GM18907 (cell line): ENCODE results near the gene MECP2.

Experiments used
- ATAC-seq: cut with Tn5 transposase; IDR thresholded peaks from one replicate; pipeline ENCODE4 v1.9.1; 2021; ENCODE audit warnings: mild to moderate bottlenecking, moderate library complexity; ENCODE audit not compliant: unreplicated experiment

The MECP2 gene

DNA sequence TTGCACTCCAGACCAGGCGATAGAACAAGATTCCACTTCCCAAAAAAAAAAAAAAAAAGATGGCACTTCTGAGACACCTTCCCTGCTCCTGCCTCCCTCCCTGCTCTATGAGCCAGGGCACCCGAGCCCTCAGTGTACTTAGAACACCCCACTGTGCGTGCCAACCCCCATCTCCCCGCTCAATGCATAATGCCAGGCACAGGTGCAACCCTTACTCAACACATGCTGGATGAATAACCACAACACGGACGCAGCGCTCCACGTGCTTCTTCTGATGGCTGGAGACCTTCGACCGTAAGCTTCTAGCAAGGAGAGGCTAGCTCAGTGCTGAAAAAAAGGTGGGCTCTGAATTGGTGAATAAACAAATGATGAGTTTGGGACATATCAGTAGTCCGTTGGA is 57.9 kb downstream of the MECP2 start:
- no peak for ATAC-seq

DNA sequence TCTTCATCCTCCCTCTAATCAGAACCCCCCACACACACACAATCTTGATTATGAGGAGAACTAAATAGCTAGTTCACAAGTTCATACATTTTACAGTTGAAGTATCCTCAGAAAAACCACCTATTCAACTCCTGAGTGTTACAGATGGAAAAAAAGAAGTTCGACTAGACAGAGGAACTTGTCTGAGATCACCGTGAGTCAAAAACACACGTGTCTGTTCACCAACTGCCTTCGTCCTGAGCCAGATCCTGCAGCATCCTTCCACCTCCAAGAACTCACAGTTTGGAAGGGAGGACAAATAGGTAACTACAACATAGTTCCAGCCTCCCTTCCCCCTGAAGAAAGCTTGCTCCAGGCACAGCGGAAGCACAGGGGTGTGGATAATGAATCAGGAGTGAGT is 58.9 kb downstream of the MECP2 start:
- no peak for ATAC-seq

DNA sequence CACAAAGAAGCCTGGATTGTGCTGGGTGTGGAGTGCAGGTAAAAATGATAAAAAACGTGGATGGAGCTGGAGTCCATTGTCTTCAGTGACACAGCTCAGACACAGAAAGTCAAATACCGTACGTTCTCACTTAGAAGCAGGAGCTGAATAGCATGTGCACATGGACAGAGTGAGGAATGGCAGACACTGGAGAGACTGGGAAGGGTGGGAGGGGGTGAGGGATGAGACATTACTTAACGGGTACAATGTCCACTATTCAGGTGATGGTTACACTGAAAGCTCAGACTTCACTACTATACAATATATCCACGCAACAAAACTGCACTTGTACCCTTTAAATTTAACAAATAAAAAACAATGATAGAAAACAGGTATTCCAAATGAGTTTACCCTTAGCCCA is 59.8 kb downstream of the MECP2 start:
- ATAC-seq, result no peak

DNA sequence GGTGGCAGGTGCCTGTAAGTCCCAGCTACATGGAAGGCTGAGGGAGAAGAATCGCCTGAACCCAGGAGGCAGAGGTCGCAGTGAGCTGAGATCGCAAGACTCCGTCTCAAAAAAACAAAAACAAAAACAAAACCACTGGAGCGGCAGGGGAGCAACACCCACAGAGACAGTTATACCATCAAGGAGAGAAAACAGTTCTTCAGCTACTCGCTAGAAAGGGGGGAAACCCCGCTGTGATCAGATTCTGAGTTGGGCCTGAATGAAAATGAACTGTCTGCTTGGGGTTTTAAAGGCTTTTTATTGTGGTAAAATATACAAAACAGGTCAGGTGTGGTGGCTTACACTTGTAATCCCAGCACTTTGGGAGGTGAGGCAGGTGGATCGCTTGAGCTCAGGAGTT is 61.0 kb downstream of the MECP2 start:
- no peak for ATAC-seq

DNA sequence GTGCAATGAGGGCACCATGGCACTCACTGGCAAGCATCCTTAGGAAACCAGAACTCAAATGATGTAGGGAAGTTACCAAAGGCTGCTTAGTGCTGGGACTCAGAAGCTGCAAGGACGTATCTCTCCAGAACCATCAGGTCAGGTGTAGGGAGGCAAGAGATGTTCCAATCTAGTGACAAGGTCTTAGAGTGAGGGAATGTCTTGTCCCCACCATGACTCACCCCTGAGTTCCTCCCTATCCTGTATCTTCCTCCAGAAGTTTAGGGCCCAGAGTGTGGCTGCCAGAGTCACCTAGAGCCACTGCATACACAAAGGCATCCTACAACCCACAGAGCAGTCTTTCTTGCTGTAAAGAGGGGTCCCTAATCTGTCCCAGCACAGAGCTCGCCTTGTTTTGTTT is 63.7 kb downstream of the MECP2 start:
- ATAC-seq, result no peak

DNA sequence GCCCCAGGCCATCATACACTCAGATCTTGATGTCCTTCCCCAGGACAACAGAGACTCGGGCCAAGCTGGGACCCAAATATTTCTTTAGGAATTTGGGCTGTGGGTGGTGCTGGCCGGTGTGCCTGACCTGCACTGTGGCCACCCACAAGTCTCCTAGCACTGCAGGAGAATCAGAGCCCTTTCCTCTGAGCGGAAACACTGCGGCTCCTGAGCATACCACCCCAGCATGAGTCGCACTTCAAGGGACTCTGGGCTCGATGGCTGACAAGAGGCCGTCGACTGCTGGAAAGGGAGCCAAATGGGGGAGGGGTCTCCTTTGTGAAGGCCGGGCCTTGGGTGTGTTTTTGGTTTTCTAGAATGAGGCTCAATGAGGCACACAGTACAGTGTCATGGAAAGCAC is 64.9 kb downstream of the MECP2 start:
- no peak for ATAC-seq

DNA sequence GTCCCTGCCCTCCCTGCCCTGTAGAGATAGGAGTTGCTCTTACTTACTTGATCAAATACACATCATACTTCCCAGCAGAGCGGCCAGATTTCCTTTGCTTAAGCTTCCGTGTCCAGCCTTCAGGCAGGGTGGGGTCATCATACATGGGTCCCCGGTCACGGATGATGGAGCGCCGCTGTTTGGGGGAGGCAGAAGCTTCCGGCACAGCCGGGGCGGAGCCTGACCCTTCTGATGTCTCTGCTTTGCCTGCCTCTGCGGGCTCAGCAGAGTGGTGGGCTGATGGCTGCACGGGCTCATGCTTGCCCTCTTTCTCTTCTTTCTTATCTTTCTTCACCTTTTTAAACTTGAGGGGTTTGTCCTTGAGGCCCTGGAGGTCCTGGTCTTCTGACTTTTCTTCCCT is 65.4 kb downstream of the MECP2 start:
- no peak for ATAC-seq

DNA sequence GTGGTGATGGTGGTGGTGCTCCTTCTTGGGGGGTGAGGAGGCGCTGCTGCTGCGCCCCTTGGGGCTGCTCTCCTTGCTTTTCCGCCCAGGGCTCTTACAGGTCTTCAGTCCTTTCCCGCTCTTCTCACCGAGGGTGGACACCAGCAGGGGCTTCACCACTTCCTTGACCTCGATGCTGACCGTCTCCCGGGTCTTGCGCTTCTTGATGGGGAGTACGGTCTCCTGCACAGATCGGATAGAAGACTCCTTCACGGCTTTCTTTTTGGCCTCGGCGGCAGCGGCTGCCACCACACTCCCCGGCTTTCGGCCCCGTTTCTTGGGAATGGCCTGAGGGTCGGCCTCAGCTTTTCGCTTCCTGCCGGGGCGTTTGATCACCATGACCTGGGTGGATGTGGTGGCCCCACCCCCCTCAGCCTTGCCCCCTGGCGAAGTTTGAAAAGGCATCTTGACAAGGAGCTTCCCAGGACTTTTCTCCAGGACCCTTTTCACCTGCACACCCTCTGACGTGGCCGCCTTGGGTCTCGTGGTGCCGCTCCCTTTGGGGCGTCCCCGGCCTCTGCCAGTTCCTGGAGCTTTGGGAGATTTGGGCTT is 66.7 kb downstream of the MECP2 start:
- ATAC-seq, result no peak

DNA sequence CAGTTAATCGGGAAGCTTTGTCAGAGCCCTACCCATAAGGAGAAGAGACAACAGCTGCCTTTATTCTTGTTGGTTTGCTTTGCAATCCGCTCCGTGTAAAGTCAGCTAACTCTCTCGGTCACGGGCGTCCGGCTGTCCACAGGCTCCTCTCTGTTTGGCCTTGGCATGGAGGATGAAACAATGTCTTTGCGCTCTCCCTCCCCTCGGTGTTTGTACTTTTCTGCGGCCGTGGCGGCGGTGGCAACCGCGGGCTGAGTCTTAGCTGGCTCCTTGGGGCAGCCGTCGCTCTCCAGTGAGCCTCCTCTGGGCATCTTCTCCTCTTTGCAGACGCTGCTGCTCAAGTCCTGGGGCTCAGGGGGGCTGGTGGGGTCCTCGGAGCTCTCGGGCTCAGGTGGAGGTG is 67.3 kb downstream of the MECP2 start:
- ATAC-seq, result no peak

DNA sequence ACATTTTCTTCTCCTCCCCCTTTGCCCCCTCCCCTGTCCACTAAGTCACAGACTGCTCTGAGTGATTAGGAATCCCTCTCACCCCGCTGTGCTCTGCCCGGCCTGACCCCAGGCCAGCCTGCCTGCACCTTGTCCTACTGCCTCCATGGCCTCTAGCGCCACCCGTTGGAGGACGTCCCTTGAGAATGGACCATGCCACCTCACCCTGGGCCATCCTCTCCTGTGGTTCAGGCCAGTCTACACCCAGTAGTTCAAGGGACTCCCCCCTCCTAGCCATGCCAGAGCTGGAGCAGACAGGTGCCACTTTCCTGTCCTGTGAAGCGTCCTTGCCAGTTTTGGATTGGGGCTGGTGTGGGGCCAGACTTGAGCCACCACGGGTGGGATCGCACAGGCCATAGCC is 68.1 kb downstream of the MECP2 start:
- ATAC-seq, result no peak

DNA sequence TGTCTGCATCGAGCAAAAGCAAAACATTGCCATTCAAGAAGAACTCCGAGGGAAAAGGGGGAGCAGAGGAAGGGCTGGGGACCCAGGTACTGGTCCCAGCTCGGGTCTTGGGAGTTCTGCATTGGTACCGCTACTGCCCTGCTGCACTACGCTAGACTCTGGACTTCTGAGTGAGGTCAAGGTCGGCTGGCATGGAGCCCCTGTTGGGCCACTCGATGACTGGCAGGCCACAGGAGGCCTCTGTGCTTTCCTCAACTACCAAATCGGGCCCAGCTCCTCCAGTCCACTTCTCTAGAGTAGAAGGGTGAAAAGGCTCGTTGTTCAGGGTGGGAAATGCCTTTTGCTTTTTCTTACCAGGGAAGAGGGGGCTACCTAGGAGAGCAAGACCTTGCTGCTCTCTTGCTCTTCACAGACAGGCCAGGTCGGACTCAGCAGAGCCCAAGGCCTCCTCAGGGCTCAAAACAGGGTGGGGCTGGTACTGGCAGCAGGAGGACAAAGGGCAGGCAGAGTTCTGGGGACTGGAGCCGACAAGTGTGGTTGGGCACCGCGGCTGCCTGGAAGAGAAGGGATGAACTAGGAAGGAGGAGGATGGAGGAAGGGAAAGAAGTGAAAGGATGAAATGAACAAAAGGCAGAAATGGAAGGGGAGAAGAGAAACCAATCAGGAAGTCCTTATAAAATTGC is 68.9 kb downstream of the MECP2 start:
- no peak for ATAC-seq

DNA sequence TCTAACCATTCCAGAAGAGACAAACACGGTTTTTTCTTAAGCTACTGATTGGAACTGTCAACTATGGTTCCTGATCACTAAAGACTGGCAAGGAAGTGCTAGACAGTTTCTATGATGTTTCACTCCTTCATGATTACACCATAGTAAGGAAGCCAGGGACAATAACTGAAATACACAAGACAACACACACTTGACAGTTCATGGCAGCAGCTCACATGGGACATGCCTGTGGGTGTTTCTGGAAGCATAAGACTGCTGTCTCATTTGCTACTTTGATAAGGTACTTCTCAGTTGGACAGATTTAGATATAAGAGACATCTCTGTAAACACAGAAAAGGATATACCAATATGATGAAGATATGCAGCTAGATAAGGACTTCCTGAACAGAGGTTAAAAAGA is 69.5 kb downstream of the MECP2 start:
- no peak for ATAC-seq

DNA sequence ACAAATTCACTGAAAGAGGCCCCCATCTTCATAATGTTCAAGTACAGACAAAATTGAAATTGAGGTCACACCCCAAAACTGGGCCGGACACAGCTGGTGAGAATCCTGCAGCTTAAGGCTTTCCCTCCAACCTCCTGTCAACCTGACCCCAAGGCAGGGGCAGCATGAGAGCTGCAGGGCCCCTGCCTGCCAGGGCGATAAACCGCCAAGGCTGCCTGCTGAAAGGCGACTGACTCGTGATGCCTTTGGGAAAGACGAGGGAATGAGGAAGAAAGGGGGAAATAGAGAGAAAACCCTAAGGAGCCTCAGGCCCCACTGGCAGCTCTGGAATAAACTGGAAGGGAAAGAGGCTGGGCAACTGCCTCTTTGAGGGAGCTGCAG is 70.5 kb downstream of the MECP2 start:
- ATAC-seq, result no peak

DNA sequence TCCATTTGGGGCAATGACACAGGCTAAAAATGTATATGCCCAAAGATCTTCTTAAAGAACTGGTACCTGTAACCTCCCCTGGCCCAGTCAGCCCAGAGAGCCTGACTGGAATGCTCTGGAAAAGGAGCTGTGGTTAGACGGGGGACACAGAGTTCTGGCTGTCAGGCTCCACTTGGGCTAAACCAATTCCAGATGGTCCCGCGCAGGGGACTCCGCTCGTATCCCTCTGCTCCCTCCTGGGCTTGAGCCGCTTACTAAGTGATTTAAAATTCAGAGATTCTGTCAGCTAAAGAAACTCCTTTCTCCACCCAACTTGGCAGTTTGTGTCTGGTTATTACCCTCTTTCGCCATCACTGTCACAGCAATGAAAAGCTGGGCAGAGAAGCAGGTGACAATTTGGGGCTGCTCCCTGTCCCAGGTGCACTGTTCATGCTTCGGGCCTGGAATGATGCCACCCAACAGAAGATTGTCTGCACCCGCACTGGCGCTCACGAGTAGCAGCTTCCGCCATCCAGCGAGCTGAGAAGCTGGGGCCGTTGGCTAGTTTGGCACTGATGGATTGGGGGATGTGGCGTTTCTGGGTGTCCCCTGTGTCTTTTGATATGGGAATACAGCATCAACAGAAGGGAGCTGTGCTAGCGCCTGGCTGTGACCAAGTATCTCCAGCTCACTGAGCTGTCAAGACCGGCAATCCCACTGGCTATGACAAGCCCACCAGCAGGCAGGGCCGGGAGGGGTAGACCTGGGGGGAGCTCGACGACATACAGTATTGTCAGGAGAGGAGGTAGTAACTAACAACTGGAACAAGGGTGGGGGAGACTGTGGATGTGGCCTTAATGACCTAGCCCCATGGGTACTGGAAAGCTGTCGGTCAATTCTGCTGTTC is 71.1 kb downstream of the MECP2 start:
- ATAC-seq, result no peak

DNA sequence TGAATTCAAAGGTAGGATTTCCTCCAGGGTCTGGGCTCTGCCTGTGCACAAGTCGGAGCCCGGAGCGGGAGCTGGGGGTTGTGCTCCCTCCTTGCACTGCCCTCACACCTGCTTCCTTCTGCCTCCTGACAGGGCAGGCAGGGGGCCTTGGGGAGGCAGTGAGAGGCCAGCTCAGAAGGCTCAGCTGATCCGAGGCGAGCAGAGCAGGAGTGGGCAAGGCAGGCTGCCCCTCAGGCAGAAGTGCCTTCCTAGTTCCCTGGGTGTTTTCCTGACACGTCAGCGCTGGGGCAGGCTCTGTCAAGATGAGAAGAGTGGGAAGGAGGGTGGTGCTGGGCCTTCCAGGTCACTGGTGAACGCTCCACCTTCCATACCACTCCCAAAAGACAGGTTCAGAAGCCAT is 72.3 kb downstream of the MECP2 start:
- no peak for ATAC-seq

DNA sequence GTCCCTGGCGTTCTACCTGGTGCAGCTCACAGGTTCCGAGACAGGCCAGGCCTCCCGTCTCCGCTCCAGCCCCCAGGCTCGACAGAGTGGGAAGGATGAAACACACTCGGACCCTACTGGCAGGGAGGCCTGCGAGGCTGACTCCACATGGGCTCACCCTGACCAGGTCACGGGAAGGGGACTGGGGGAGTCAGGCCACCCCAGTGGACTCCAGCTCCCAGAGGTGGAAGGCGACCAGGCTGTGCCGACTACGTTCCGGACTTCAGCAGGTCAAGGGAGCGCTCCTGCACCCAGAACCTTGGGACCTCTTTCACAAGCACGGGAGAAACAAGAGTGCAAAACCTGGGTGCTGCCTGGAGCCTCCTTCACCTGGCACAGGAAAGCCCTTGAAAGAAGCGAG is 73.2 kb downstream of the MECP2 start:
- ATAC-seq, result no peak

DNA sequence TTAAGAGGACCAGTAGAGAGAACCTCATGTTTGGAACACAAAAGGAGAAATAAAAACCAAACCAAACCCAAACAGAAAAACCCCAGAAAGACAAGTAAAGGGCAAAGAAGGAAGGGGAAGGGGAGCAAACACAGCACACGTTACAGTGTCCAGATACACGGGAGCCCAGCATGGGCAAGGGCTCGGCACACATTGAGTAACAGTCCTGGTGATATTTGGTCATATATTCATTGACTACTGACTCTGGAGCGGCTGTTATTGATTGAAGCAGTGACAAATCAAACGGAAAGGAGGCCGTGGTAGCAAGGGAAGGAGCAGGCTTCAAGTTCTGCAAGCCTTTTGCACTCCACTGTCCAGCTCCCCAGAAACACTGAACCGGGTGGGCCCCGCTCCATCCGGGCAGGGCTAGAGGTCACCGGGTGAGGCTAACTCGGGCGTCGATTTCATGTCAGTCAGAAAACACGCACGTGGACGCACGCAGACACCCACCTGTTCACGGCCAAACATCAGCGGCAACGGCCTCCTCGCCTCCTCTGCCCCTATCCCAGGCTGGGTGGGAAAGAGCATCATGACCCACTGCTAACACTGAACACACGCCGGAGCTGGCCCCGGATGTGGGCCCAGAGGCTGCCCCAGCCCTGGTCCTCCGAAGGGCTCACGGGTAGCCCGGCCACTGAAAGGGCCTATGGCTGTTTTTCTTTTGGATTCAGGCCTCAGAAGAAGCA is 74.1 kb downstream of the MECP2 start:
- no peak for ATAC-seq

DNA sequence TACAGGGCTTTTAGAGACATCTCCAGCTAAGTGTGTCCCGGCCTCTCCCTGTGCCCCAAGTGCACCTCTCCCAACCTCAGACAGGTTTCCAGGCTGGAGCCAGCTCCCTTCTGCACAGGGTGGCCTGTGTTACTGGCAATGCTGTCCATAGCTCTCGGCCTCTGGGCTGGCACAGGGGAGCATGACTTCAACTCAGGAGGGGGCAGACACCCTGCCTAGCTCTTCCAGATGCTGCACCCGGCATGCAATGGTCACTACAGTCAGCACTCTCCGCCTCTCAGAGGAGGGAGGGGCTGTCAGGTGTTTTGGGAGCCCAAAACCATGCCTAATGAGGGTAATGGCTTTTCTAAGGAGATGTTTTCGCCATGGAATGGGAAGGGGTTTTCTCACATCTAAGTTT is 75.4 kb downstream of the MECP2 start:
- ATAC-seq, result no peak

DNA sequence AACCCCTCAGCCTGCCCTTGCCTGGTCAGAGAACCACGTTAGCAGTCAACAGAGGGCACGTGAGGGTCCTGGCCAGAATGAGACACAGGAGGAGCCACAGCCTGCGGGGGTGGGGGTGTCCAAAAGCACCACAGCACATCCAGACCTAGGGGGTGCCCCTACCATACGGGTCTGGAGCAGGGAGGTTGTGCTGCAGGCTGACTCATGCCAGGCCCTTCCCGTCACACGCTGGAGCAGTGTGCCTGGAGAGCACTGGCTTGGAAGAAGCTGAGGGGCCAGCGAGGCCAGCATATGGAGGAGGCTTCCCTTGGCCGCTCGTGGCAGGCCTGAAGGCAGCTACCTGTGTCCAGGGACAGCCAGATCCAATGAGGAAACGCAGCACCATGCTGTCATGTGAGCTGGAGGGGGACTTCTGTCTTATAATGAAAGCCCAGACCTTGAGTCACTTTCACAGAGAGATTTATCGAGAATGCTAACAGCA is 76.3 kb downstream of the MECP2 start:
- ATAC-seq, result no peak

DNA sequence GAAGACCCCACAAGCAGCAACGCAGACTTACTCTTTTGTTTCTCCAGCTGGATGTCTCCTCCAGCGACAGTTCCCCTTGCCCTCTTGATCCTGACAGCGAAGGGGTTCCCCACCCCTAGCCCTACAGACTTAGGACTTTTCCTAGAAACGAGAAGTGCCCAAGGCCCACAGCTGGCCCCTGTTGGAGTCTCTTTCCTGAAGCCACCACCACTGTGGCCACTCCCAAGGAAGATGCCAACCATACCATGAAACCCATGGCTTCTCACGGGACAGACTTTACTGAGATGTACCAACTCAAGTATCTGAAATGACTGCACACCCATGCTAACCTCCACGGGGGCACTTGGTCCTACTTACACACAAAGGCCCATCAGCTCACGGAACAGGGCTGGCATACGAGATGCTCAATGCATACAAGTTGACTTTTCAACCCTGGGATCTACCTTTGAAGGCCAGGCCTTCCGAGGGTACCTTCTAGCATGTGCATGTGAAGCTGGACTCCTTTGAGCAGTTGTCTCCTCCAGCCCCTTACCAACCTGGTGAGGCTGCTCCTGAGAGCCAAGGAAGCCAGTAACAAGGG is 76.9 kb downstream of the MECP2 start:
- no peak for ATAC-seq
